ENCODE results near the gene USH2A.

DNA sequence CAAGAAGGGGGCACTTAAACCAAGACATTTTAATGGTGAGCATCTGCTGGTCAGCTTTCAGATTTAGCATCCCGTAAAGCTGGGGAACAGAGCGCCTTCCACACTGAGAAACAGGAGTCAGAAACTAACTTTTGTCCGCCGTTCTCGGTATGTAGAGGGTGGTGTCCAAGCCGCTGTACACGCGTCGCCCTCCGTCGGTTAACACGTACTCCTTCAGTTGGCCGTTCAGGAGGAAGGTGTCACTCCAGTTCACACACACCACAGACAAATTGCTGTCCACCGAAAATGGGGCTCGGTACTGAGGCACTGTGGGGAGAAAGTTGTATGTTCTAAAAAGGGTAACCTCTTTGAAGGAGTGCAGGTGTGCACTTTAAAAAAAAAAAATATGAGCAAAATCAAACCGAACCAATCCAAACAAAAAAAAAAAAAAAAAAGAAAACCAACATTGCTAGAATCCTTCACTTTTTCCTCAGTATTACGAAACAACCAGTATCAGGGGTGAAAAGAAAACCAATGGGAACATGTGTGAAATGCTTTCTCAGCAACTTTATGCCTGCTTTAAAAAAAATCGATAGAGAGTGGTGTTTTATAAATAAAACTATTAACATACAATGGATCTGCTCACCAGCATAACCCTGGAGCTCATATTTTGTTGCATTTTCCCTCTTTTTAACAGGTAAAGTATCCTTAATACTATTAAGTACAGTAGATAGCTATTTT lies 782.7 kb downstream of the USH2A start:
- TF ChIP-seq, protein P1, sequence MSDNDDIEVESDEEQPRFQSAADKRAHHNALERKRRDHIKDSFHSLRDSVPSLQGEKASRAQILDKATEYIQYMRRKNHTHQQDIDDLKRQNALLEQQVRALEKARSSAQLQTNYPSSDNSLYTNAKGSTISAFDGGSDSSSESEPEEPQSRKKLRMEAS (IDR thresholded peaks at IDR 0.05) = no peak
- no peak for TF ChIP-seq EP300 (IDR thresholded peaks at IDR 0.05; ENCODE audit: borderline replicate concordance)
- TF ChIP-seq, protein P2, sequence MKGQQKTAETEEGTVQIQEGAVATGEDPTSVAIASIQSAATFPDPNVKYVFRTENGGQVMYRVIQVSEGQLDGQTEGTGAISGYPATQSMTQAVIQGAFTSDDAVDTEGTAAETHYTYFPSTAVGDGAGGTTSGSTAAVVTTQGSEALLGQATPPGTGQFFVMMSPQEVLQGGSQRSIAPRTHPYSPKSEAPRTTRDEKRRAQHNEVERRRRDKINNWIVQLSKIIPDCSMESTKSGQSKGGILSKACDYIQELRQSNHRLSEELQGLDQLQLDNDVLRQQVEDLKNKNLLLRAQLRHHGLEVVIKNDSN (IDR thresholded peaks at IDR 0.05) = no peak
